Hepatocyte (in vitro differentiated cells): ENCODE results near the gene CHD9. TPM values are rescaled to one million over a fixed set of nuclear protein-coding genes. Genes with fewer than 3 reads are reported as not detected.

Experiments
- DNase-seq: peaks from one replicate; pipeline ENCODE4 v3.0.0-alpha.2; 2016; ENCODE audit warnings: low spot score
- H2AFZ ChIP-seq: fragments of 200-600 bp; sonication (generic); 2 replicates; pipeline ENCODE4 v1.6.0; 2016; ENCODE audit warnings: antibody characterized with exemption, mild to moderate bottlenecking
- H3K27ac ChIP-seq: fragments of 200-600 bp; sonication (generic); 2 replicates; pipeline ENCODE4 v1.5.1; 2016; ENCODE audit warnings: mild to moderate bottlenecking
- H3K27me3 ChIP-seq: fragments of 200-600 bp; sonication (generic); 2 replicates; pipeline ENCODE4 v1.6.1; 2016
- H3K36me3 ChIP-seq: fragments of 200-600 bp; sonication (generic); replicated peaks from 2 replicates; pipeline ENCODE4 v1.5.1; 2016; ENCODE audit warnings: low read depth; ENCODE audit not compliant: insufficient read depth
- H3K4me1 ChIP-seq: fragments of 200-600 bp; sonication (generic); 2 replicates; pipeline ENCODE4 v1.5.1; 2016; ENCODE audit warnings: mild to moderate bottlenecking, moderate library complexity; ENCODE audit not compliant: insufficient read depth
- H3K4me2 ChIP-seq: fragments of 200-600 bp; sonication (generic); 2 replicates; pipeline ENCODE4 v1.6.0; 2016
- H3K4me3 ChIP-seq: fragments of 200-600 bp; sonication (generic); 2 replicates; pipeline ENCODE4 v1.5.1; 2016; ENCODE audit warnings: mild to moderate bottlenecking
- H3K79me2 ChIP-seq: fragments of 200-600 bp; sonication (generic); 2 replicates; pipeline ENCODE4 v1.6.0; 2017; ENCODE audit warnings: mild to moderate bottlenecking
- H3K9me2 ChIP-seq: fragments of 200-600 bp; sonication (generic); replicated peaks from 2 replicates; pipeline ENCODE4 v1.6.0; 2017; ENCODE audit warnings: mild to moderate bottlenecking; ENCODE audit not compliant: insufficient read depth
- H3K9me3 ChIP-seq: fragments of 200-600 bp; sonication (generic); 2 replicates; pipeline ENCODE4 v1.5.1; 2016; ENCODE audit warnings: low read depth, mild to moderate bottlenecking
- H4K20me1 ChIP-seq: fragments of 200-600 bp; sonication (generic); 2 replicates; pipeline ENCODE4 v1.6.0; 2016; ENCODE audit warnings: mild to moderate bottlenecking; ENCODE audit not compliant: insufficient read depth, poor library complexity, severe bottlenecking
- EZH2 ChIP-seq: fragments of 200-600 bp; sonication (generic); IDR thresholded peaks from 2 replicates; pipeline ENCODE4 v1.6.1; 2016; ENCODE audit warnings: antibody characterized with exemption, mild to moderate bottlenecking, borderline replicate concordance
- EZH2phosphoT487 ChIP-seq: fragments of 200-600 bp; sonication (generic); IDR thresholded peaks from one replicate; pipeline ENCODE4 v1.6.1; 2018; ENCODE audit warnings: antibody characterized with exemption, mild to moderate bottlenecking, low read depth, moderate library complexity; ENCODE audit not compliant: unreplicated experiment, severe bottlenecking
- WGBS: methylation state at CpG from one replicate; pipeline ENCODE4 v1.1.6; 2016; ENCODE audit warnings: low lambda C conversion rate; ENCODE audit errors: missing lambda C conversion rate; 5-methylcytosine and 5-hydroxymethylcytosine counted together
- polyA plus RNA-seq: library from polyadenylated mRNA; unstranded; fragments of >200 nt; fragmentation: Nextera tagmentation; extraction: Ambion mirVana; gene quantifications from 2 replicates; pipeline ENCODE4 v1.2.1, GENCODE V29; 2016
- total RNA-seq: library from RNA; depleted of rRNA; stranded (reverse); fragments of >200 nt; gene quantifications from 2 replicates; pipeline ENCODE4 v1.2.3, GENCODE V29; 2014
- TF ChIP-seq, protein P1 (sequence below): fragments of 200-600 bp; sonication (generic); IDR thresholded peaks from 2 replicates; pipeline ENCODE4 v1.5.1; 2016; ENCODE audit warnings: antibody characterized with exemption, mild to moderate bottlenecking; ENCODE audit not compliant: poor library complexity

The CHD9 gene
- total and polyA plus RNA-seq, 2 experiments from 2014 or later, result 54.9 to 68.2 TPM

GRCh38 chr16:53297477-53297876, 242.7 kb downstream of the CHD9 start:
- H3K27me3 ChIP-seq, result no peaks in the 10 kb centered on the region
- H3K9me2 ChIP-seq, result no peaks in the 10 kb centered on the region
- H3K79me2 ChIP-seq, result no peaks in the 10 kb centered on the region
- H3K4me1 ChIP-seq, result no peaks in the 10 kb centered on the region
- H3K4me2 ChIP-seq, result no peak overlapping the region
- no peak for TF ChIP-seq EZH2
- no peak for TF ChIP-seq EZH2phosphoT487
- TF ChIP-seq, protein P1, sequence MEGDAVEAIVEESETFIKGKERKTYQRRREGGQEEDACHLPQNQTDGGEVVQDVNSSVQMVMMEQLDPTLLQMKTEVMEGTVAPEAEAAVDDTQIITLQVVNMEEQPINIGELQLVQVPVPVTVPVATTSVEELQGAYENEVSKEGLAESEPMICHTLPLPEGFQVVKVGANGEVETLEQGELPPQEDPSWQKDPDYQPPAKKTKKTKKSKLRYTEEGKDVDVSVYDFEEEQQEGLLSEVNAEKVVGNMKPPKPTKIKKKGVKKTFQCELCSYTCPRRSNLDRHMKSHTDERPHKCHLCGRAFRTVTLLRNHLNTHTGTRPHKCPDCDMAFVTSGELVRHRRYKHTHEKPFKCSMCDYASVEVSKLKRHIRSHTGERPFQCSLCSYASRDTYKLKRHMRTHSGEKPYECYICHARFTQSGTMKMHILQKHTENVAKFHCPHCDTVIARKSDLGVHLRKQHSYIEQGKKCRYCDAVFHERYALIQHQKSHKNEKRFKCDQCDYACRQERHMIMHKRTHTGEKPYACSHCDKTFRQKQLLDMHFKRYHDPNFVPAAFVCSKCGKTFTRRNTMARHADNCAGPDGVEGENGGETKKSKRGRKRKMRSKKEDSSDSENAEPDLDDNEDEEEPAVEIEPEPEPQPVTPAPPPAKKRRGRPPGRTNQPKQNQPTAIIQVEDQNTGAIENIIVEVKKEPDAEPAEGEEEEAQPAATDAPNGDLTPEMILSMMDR, result no peak
- no peak for DNase-seq
- no peaks in the 10 kb centered on the region for H3K36me3 ChIP-seq
- no peak overlapping the region for H3K4me3 ChIP-seq
- H3K27ac ChIP-seq, result no peak overlapping the region
- no peaks in the 10 kb centered on the region for H4K20me1 ChIP-seq
- H2AFZ ChIP-seq, result no peak overlapping the region
- H3K9me3 ChIP-seq, result no peaks in the 10 kb centered on the region

GRCh38 chr16:53304334-53304733, 249.5 kb downstream of the CHD9 start:
- Histone ChIP-seq H3K4me3 (no peak overlapping the region), H3K9me2 (no peaks in the 10 kb centered on the region), H3K27ac (no peak overlapping the region), H4K20me1 (no peaks in the 10 kb centered on the region), H3K4me2 (no peak overlapping the region), H3K36me3 (no peaks in the 10 kb centered on the region), H2AFZ (no peak overlapping the region), H3K9me3 (no peaks in the 10 kb centered on the region), H3K4me1 (no peaks in the 10 kb centered on the region), H3K27me3 (no peaks in the 10 kb centered on the region), H3K79me2 (no peaks in the 10 kb centered on the region)
- no peak for TF ChIP-seq EZH2
- TF ChIP-seq, protein P1, result no peak
- no peak for TF ChIP-seq EZH2phosphoT487
- no peak for DNase-seq
- 98% methylated on average over 2 of the region's 2 CpGs for WGBS

DNA sequence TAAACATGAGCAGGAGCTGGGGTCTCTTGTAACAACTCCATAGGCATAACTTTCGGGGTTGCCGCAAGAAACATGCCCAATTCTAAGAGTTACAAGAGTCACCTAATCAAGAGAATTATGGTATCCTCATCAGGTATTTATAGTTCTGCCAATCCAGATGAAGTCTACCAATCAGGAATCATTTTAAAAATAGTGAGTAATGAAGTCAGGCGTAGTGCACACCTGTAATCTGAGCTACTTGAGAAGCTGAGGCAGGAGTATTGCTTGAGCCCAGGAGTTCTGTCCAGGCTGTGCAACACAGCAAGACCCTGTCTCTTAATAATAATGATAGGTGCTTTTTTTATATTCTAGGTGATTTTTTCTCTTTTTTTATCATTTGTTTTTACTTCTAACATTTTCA, 251.0 kb downstream of the CHD9 start:
- H3K4me1 ChIP-seq, result no peaks in the 10 kb centered on the region
- H3K79me2 ChIP-seq, result no peaks in the 10 kb centered on the region
- H3K9me3 ChIP-seq, result no peaks in the 10 kb centered on the region
- H3K27ac ChIP-seq, result no peak overlapping the region
- no peaks in the 10 kb centered on the region for H4K20me1 ChIP-seq
- no peak overlapping the region for H3K4me3 ChIP-seq
- DNase-seq, result no peak
- no peaks in the 10 kb centered on the region for H3K36me3 ChIP-seq
- TF ChIP-seq, protein P1, result no peak
- TF ChIP-seq EZH2, result no peak
- TF ChIP-seq EZH2phosphoT487, result no peak
- H3K4me2 ChIP-seq, result no peak overlapping the region
- WGBS, result 97% methylated on average over 3 of the region's 3 CpGs
- H3K9me2 ChIP-seq, result no peaks in the 10 kb centered on the region
- H2AFZ ChIP-seq, result no peak overlapping the region
- H3K27me3 ChIP-seq, result no peaks in the 10 kb centered on the region

GRCh38 chr16:53309457-53309856, 254.7 kb downstream of the CHD9 start:
- H3K4me2 ChIP-seq, result no peak overlapping the region
- H3K9me3 ChIP-seq, result no peaks in the 10 kb centered on the region
- 85% methylated on average over 3 of the region's 3 CpGs for WGBS
- no peak overlapping the region for H3K27ac ChIP-seq
- H3K4me1 ChIP-seq, result no peaks in the 10 kb centered on the region
- H4K20me1 ChIP-seq, result no peaks in the 10 kb centered on the region
- no peaks in the 10 kb centered on the region for H3K36me3 ChIP-seq
- DNase-seq, result no peak
- H3K27me3 ChIP-seq, result no peaks in the 10 kb centered on the region
- no peak overlapping the region for H2AFZ ChIP-seq
- H3K9me2 ChIP-seq, result no peaks in the 10 kb centered on the region
- TF ChIP-seq EZH2, result no peak
- TF ChIP-seq, protein P1, result no peak
- TF ChIP-seq EZH2phosphoT487, result no peak
- no peak overlapping the region for H3K4me3 ChIP-seq
- H3K79me2 ChIP-seq, result no peaks in the 10 kb centered on the region
